Kidney (tissue), 14 donors: ENCODE measurements around the gene OR11L1. TPM values are rescaled to one million over a fixed set of nuclear protein-coding genes. Genes with fewer than 3 reads are reported as not detected.

Experiments
- DNase-seq, 5 donors: peaks; one replicate each; pipeline ENCODE4 v3.0.0-alpha.2; 2013 to 2020
- FAIRE-seq: peaks from 2 replicates; lab custom pipeline; 2012; peaks lifted over from hg19 to GRCh38; lab: Jason Lieb, UNC
- H3K27ac ChIP-seq, 2 donors: one replicate each; pipeline ENCODE4 v1.7.0; 2013; ENCODE audit warnings: low read depth in 2 of 2, low read length in 2 of 2, inconsistent platforms in 1 of 2
- H3K27me3 ChIP-seq: one replicate; pipeline ENCODE4 v1.7.1; 2013; ENCODE audit warnings: low read length, inconsistent platforms; ENCODE audit not compliant: control insufficient read depth, insufficient read depth
- H3K36me3 ChIP-seq, 3 donors: one replicate each; pipeline versions ENCODE4 v1.7.0 to v1.7.1; 2013; ENCODE audit warnings: low read length in 3 of 3, control low read depth in 1 of 3, inconsistent platforms in 1 of 3; ENCODE audit not compliant: insufficient read depth in 3 of 3, control insufficient read depth in 2 of 3
- H3K4me1 ChIP-seq, 3 donors: one replicate each; pipeline versions ENCODE4 v1.7.0 to v1.7.1; 2013; ENCODE audit warnings: low read length in 3 of 3, inconsistent platforms in 1 of 3, low read depth in 1 of 3; ENCODE audit not compliant: control insufficient read depth in 2 of 3, insufficient read depth in 2 of 3
- H3K4me3 ChIP-seq, 3 donors: one replicate each; pipeline versions ENCODE4 v1.7.0 to v1.8.1; 2013; ENCODE audit warnings: low read length in 3 of 3, control low read depth in 1 of 3, inconsistent platforms in 1 of 3
- H3K9ac ChIP-seq, 3 donors: one replicate each; pipeline versions ENCODE4 v1.7.0 to v1.7.1; 2013; ENCODE audit warnings: low read length in 3 of 3, control low read depth in 1 of 3, inconsistent platforms in 1 of 3
- H3K9me3 ChIP-seq, 3 donors: one replicate each; pipeline versions ENCODE4 v1.7.0 to v1.7.1; 2013; ENCODE audit warnings: low read length in 3 of 3, control low read depth in 1 of 3, inconsistent platforms in 1 of 3; ENCODE audit not compliant: control insufficient read depth in 2 of 3, insufficient read depth in 1 of 3
- intact Hi-C: fragments of 100-400 bp; cut with DNase I; formaldehyde crosslinking; loops from one replicate; pipeline ENCODE4 v1.11.1; 2022
- polyA plus RNA-seq: library from polyadenylated mRNA; stranded (reverse); fragments of 350-450 nt; fragmentation: Illumina TruSeq; extraction: RNeasy Lipid Tissue Mini Kit (QIAGEN cat#74804); gene quantifications from one replicate; pipeline ENCODE4 v1.2.3, GENCODE V29; 2014; ENCODE audit warnings: low read depth, low replicate concordance; ENCODE audit not compliant: insufficient read depth
- total RNA-seq: library from RNA; stranded (reverse); fragmentation: NEBNext Ultra II Directional; extraction: Animal tissue kit (Norgen Biotek cat#: 25700); gene quantifications from one replicate; pipeline ENCODE4 v1.2.1, GENCODE V29; 2021
- TF ChIP-seq, protein P1 (sequence below): IDR thresholded peaks from 3 replicates; pipeline ENCODE4 v1.5.1; 2012; ENCODE audit warnings: mild to moderate bottlenecking, moderate library complexity, borderline replicate concordance; ENCODE audit not compliant: insufficient read depth; ENCODE audit errors: extremely low read depth
- donor health status: control.
- donor health status: control.
- donor health status: control.
- donor health status: control.
- donor health status: control.
- donor health status: DM: yes; HTN: yes; CAD: no.
- donor health status: Normal renal cell carcinoma (clear cell type).

The OR11L1 gene
- total and polyA plus RNA-seq, 2 donors from 2014 or later, result not detected

DNA sequence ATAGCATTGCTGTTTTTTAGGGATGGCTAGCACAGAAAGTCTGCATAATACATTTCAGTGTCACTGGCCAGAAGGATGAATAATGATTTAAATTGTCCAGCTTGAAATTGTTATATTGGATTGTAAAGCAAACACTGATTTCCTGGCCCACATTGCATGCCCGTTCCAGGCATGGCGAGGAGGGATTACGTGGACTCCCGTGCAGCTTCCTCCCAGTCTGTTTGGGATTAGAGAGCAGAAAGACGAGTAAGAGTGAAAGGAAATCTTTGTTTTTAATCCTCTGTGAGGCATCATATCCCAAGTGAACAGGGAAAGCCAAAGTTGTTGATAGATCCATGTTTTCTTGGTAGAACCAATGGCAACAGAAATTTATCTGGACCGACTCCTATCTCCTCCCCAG, 23.7 kb upstream of the OR11L1 start:
- no peaks in the 10 kb centered on the region for H3K36me3 ChIP-seq
- intact Hi-C loops, result no loop called here
- no peak for FAIRE-seq

DNA sequence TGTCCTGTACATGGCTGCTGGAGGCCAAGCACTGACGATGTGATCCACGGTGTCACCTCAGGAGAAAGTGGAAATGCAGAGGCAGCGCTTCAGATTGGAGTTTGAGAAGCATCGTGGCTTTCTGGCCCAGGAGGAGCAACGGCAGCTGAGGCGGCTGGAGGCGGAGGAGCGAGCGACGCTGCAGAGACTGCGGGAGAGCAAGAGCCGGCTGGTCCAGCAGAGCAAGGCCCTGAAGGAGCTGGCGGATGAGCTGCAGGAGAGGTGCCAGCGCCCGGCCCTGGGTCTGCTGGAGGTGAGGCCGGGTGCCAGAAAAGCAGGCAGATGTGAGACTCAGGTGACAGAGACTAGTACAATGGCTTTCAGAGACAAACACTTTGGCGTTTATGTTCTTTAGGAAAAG, 22.9 kb upstream of the OR11L1 start:
- no peaks in the 10 kb centered on the region for H3K9me3 ChIP-seq
- no peaks in the 10 kb centered on the region for H3K36me3 ChIP-seq
- TF ChIP-seq, protein P1, sequence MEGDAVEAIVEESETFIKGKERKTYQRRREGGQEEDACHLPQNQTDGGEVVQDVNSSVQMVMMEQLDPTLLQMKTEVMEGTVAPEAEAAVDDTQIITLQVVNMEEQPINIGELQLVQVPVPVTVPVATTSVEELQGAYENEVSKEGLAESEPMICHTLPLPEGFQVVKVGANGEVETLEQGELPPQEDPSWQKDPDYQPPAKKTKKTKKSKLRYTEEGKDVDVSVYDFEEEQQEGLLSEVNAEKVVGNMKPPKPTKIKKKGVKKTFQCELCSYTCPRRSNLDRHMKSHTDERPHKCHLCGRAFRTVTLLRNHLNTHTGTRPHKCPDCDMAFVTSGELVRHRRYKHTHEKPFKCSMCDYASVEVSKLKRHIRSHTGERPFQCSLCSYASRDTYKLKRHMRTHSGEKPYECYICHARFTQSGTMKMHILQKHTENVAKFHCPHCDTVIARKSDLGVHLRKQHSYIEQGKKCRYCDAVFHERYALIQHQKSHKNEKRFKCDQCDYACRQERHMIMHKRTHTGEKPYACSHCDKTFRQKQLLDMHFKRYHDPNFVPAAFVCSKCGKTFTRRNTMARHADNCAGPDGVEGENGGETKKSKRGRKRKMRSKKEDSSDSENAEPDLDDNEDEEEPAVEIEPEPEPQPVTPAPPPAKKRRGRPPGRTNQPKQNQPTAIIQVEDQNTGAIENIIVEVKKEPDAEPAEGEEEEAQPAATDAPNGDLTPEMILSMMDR, result no peak
- FAIRE-seq (no peak), DNase-seq (no peak)
- no peaks in the 10 kb centered on the region for H3K27me3 ChIP-seq
- H3K4me1 ChIP-seq, result no peaks in the 10 kb centered on the region
- H3K27ac ChIP-seq, result no peak overlapping the region
- intact Hi-C loops, result no loop called here
- no peak overlapping the region for H3K9ac ChIP-seq
- no peak overlapping the region for H3K4me3 ChIP-seq

More for the DNA sequence above, 23.7 kb upstream of the OR11L1 start:
- no peaks in the 10 kb centered on the region for H3K9me3 ChIP-seq
- no peak for DNase-seq
- no peaks in the 10 kb centered on the region for H3K4me1 ChIP-seq
- no peak overlapping the region for H3K27ac ChIP-seq
- H3K27me3 ChIP-seq, result no peaks in the 10 kb centered on the region
- TF ChIP-seq, protein P1, result no peak
- H3K9ac ChIP-seq, result no peak overlapping the region
- H3K4me3 ChIP-seq, result no peak overlapping the region

DNA sequence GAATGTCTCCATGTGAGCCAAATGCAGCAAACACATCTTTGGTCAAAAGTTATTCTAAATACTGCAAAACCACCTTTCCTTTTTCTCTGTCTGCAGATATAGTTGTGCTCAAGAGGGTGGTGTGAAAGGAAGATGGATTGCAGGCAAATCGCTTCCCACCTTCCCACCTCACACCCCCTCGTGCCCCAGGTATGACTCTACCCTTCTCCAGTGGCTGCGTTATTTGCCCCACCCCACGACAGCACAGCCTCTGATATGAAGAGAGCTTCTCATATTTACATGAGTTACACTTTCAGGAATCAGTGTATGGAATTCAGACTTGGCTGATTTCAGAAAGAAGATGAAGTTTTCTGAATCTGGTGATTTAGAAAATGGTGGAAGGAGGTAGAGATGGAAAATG, 21.1 kb upstream of the OR11L1 start:
- Histone ChIP-seq H3K4me3 (no peak overlapping the region), H3K4me1 (no peaks in the 10 kb centered on the region), H3K27ac (no peak overlapping the region), H3K27me3 (peaks cover 3% of the 10 kb centered on the region), H3K9ac (no peak overlapping the region), H3K36me3 (no peaks in the 10 kb centered on the region), H3K9me3 (no peaks in the 10 kb centered on the region)
- TF ChIP-seq, protein P1, result no peak
- DNase-seq (no peak), FAIRE-seq (no peak)
- intact Hi-C loops, result no loop called here

DNA sequence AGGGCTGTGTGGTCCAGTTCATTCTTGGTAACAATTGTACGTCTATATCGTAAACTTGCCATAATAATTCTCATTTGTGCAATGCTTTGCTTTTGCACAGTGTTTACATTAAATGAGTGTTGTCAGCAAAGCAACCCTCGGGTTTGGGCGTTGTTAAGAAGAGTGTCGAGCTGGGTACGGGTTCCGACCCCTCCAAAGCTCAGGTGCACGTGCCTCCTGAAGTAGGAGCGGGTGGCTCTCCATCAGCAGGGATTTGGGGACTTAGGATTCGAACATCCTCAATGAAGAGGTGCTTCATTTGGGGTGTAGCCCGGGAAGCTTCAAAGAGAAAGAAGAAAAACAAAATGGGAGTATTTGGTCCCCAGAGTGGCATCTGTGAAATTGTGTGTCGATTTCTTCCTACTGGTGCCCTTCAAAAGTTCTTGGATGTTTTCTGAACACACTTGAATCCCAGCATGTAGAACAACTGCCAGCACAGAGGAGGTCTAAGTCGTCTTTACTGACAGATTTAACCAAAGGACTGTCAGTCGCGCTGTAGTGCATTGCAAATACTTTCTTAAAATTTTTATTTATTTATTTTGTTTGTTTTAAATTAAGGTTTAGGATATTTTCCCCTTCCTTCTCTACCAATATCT, 16.4 kb upstream of the OR11L1 start:
- H3K9me3 ChIP-seq, result no peaks in the 10 kb centered on the region
- TF ChIP-seq, protein P1, result no peak
- H3K4me3 ChIP-seq, result no peak overlapping the region
- no peak for FAIRE-seq
- no peak overlapping the region for H3K9ac ChIP-seq
- no peaks in the 10 kb centered on the region for H3K4me1 ChIP-seq
- intact Hi-C loops, result no loop called here
- H3K36me3 ChIP-seq, result no peaks in the 10 kb centered on the region
- no peak overlapping the region for H3K27ac ChIP-seq
- no peak for DNase-seq
- peaks cover 3% of the 10 kb centered on the region for H3K27me3 ChIP-seq
